ENCODE data around the gene ATP2C2.
"Not testable (repeated sequence)": the region's sequence is repeated elsewhere in the genome, so short reads cannot be mapped to it uniquely, and the experiment has no call there.

ATP2C2 gene

DNA sequence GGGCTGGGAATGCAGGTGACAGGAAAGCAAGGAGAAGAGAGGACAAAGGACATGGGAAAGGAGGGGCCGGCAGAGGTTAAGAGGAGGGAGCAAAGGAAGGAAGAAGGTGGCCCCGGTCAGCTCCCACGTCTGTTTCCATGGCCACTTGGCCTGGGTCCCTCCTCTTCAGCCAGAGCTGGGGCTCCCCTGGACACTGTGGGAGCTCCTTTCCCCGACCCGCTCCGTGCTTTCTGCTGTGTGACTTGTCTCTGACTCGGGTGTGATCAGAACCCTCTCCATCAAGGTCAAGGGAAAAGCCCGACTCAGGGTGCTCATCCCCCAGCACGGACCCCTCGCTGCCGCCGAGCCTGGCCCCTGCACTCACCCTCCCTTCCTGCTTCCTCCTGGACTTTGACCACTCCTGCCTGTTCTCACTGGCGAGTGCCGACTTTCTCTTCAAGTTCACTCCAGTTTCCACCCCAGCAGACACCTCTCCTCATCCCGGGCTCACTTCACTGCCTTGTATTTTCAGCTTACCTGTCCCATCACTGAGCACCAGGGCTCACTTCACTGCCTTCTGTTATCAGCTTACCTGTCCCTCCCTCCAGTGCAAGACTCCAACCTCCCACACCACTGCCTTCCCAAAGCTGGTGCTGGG lies 74.9 kb downstream of the ATP2C2 start:
- DNase-seq (ENCODE audit: low spot score in 2 of 2) (no peak), ATAC-seq (ENCODE audit: low read depth) (no peak)
- Mint-ChIP-seq H3K36me3 (no peaks in the 10 kb centered on the region), H3K27me3 (peaks cover 13% of the 10 kb centered on the region), H3K27ac (no peak overlapping the region), H3K4me1 (no peaks in the 10 kb centered on the region), H3K4me3 (no peak overlapping the region), H3K9me3 (no peaks in the 10 kb centered on the region)

DNA sequence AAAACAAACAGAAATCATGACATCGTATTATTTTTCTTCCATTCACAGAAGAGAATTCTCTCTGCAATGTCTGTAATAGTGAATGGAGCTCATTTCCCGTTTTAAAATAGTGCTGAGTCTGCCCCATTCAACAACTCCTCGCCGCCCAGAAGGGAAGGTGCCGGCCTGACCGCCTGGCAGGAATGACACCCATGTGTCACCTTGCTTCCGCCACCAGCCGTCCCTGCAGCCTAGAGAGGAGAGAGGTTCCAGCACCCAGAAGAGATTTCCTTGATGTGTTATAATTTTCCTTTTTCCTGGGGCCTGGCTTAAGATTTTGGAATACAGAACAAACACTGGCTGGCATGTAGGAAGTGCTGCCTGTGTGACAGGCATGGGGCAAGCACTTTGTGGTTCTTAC lies 76.1 kb downstream of the ATP2C2 start:
- no peak overlapping the region for H3K4me3 Mint-ChIP-seq
- no peak overlapping the region for H3K27ac Mint-ChIP-seq
- H3K36me3 Mint-ChIP-seq, result no peaks in the 10 kb centered on the region
- no peaks in the 10 kb centered on the region for H3K4me1 Mint-ChIP-seq
- ATAC-seq (ENCODE audit: low read depth) (no peak), DNase-seq (ENCODE audit: low spot score in 2 of 2) (no peak)
- H3K27me3 Mint-ChIP-seq, result peaks cover 15% of the 10 kb centered on the region
- H3K9me3 Mint-ChIP-seq, result no peaks in the 10 kb centered on the region

DNA sequence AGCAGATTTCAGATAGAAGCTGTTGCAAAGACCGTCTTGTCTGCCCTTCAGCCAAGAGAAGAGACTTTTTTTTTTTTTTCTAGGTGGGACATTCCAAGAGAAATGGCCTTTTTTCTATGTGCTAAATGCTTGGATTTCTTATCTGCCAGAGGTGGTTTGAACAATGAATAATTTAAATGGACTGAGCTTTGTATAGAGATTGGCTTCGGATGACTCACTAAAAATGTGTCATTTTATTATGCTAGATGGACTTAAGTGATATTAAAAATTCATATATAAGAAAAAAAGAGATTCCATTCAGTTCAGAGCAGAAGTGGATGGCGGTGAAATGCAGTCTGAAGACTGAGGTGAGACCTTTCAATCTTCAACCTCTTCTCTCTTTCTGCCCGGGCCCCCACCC lies 77.7 kb downstream of the ATP2C2 start:
- ATAC-seq (ENCODE audit: low read depth) (no peak), DNase-seq (ENCODE audit: low spot score in 2 of 2) (no peak)
- Mint-ChIP-seq H3K4me3 (no peak overlapping the region), H3K4me1 (no peaks in the 10 kb centered on the region), H3K9me3 (peaks cover 5% of the 10 kb centered on the region), H3K36me3 (peaks cover 3% of the 10 kb centered on the region), H3K27me3 (peaks cover 20% of the 10 kb centered on the region), H3K27ac (no peak overlapping the region)

DNA sequence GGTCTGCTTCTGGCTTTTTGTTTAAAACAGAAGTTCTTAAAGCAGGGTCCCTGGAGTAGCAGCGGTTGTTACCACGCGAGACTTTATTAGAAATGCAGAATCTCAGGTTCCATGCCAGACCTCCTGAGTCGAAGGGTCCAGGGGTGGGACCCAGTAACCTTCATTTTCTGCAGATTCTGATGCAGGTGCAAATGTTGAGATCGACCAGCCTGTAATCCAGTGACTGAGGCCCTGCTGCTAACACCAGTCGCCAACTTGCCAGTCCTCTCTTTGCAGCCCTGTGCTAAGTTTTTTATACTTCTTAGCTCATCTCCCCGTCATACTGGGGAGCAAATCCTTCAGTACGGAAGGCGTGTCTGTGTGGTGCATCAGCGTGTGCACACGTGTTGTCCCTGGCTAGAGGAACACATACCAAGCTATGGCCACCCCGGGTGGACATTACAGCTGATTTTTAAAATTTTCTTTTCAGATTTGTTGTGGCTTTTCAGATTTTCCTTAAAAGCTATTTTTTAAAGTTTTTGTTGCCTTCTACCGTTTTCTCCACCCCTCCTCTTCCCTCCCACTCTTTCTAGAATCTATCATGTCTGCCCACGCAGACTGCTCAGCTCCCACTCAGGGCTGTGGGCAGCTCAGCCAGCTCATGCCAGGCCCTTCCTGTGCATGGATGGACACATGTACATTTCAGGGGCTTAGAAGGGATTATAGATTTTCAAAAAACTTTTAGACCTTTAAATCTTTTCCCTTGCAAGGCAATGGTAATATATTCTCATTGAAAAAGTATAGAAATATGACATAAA lies 78.5 kb downstream of the ATP2C2 start:
- Mint-ChIP-seq H3K36me3 (peaks cover 3% of the 10 kb centered on the region), H3K4me1 (no peaks in the 10 kb centered on the region), H3K27ac (no peak overlapping the region), H3K9me3 (peaks cover 5% of the 10 kb centered on the region), H3K27me3 (peaks cover 20% of the 10 kb centered on the region), H3K4me3 (no peak overlapping the region)
- DNase-seq (ENCODE audit: low spot score in 2 of 2) (no peak), ATAC-seq (ENCODE audit: low read depth) (no peak)

DNA sequence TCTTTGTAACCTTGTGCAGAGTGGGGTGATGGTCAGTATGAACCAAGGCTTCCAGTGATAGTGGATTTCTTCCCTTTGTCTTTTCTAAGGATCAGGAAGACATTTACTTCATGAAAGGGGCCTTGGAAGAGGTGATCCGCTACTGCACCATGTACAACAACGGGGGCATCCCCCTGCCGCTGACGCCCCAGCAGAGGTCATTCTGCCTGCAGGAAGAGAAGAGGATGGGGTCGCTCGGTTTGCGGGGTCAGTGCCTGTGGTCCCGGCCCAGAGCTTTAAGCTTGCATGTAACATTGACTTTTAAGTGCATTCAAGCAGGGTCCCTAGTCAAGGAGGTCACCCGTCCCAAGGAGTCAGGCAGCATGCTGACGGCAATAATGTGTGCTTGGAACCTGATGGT lies 80.1 kb downstream of the ATP2C2 start:
- Mint-ChIP-seq H3K9me3 (peaks cover 5% of the 10 kb centered on the region), H3K27ac (no peak overlapping the region), H3K4me3 (no peak overlapping the region), H3K27me3 (peaks cover 18% of the 10 kb centered on the region), H3K36me3 (peaks cover 3% of the 10 kb centered on the region), H3K4me1 (no peaks in the 10 kb centered on the region)
- no peak for DNase-seq (ENCODE audit: low spot score in 2 of 2)
- no peak for ATAC-seq (ENCODE audit: low read depth)

DNA sequence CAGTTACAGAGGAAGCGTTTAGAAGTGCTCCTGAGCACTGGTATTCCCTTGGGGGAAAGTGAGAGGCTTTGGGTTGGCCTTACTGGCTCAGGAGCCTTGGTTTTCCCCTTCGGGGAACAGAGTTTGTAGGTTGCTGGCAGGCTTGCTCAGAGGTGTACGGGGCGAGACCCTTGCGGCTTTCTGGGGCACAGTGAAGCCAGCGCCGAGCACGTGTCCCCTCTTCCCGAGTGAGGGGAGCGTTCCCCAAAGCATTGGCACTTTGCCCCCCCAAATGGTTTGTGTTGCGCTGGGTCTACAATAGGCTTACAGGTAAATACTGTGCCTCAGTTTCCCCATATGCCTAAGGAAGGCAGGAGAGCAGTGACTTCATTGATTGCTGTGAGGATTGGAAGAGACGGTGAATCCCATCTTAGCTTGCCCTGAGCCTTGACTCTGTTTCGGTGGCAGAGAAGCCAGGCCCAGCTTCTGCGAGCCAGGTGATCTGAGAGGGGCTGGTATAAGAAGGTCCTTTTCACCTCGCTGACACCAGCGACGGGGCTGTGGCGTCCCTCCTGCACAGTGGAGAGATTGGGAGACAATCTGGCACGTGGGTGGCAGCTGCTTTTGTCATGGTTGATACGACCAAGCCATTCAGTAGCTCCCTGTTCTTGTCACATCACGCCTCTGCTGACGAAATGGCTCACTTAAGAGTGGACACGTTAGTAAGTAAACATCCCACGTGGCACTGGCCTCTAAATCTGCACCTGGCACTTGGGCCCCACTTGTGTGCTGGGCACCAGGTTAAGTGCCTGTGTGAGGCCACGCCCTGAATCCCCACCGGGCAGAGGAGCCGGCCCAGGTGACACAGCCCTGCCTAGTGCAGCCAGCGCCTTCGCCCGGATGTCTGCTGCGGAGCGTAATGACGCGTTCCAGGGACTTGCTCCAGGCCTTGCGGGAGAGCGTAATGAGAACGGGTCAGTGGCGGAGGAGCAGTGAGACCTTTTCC lies 81.1 kb downstream of the ATP2C2 start:
- no peak overlapping the region for H3K27ac Mint-ChIP-seq
- DNase-seq (ENCODE audit: low spot score in 2 of 2), result no peak
- H3K27me3 Mint-ChIP-seq, result peaks cover 15% of the 10 kb centered on the region
- no peaks in the 10 kb centered on the region for H3K4me1 Mint-ChIP-seq
- ATAC-seq (ENCODE audit: low read depth), result no peak
- H3K36me3 Mint-ChIP-seq, result peaks cover 3% of the 10 kb centered on the region
- peaks cover 5% of the 10 kb centered on the region for H3K9me3 Mint-ChIP-seq
- H3K4me3 Mint-ChIP-seq, result no peak overlapping the region

DNA sequence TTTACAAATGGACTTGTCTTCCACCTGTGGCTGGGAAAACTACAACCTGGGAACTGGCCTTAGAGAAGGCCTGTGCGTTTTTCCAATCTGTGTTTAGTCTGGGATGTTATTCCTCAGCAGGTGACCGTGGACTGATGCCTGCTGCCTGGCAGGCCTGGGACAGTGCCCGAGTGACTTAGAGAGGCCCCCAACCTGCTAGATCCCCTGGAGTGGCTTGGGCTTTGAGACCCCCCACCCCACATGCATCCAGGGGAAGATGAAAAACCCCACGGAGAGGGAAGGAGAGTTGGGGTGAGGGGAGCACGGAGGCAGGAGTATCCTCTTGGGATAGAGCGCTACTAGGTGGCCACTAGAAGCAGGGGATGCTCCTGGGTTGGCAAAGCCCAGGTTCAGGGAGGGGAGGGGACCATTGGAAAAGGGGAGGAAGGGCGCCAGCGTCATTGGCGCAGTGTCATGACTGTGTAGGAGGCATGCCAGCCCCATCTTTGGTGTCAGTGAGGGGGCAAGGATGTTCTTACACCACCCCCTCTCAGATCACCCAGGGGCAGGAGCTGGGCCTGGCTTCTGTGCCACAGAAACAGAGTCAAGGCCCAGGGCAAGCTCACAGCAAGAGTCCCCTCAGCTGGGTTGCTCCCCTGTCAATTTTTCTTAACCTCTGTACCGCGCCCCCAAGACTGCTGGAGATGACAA lies 82.0 kb downstream of the ATP2C2 start:
- Mint-ChIP-seq H3K36me3 (peaks cover 3% of the 10 kb centered on the region), H3K9me3 (peaks cover 5% of the 10 kb centered on the region)

DNA sequence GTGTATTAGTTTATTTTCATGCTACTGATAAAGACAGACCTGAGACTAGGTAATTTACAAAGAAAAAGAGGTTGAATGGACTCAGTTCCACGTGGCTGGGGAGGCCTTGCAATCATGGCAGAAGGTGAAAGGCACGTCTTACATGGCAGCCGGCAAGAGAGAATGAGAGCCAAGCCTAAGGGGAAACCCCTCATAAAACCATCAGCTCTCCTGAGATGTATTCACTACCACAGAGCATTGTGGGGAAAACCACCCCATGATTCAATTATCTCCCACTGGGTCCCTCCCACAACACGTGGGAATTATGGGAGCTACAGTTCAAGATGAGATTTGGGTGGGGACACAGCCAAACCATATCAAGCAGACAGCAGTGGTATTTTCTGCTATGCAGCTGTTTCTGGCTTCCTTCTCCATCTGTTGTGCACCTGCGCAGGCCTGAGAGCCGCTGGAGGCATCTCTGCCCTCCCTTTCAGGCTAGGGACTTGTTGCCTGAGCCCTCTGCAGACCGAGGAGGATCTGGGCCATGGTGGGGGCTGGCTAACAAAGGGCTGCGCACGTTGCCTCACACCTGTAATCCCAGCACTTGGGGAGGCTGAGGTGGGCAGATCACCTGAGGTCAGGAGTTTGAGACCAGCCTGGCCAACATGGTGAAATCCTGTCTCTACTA lies 82.8 kb downstream of the ATP2C2 start:
- not testable (repeated sequence) for DNase-seq (ENCODE audit: low spot score in 2 of 2); H3K36me3 Mint-ChIP-seq; H3K4me3 Mint-ChIP-seq; H3K4me1 Mint-ChIP-seq; H3K9me3 Mint-ChIP-seq; ATAC-seq (ENCODE audit: low read depth); H3K27ac Mint-ChIP-seq
- peaks cover 12% of the 10 kb centered on the region for H3K27me3 Mint-ChIP-seq

More for the DNA sequence above, 82.0 kb downstream of the ATP2C2 start:
- no peak for DNase-seq (ENCODE audit: low spot score in 2 of 2)
- no peak for ATAC-seq (ENCODE audit: low read depth)
- no peak overlapping the region for H3K27ac Mint-ChIP-seq
- H3K4me1 Mint-ChIP-seq, result no peaks in the 10 kb centered on the region
- peaks cover 15% of the 10 kb centered on the region for H3K27me3 Mint-ChIP-seq
- no peak overlapping the region for H3K4me3 Mint-ChIP-seq

DNA sequence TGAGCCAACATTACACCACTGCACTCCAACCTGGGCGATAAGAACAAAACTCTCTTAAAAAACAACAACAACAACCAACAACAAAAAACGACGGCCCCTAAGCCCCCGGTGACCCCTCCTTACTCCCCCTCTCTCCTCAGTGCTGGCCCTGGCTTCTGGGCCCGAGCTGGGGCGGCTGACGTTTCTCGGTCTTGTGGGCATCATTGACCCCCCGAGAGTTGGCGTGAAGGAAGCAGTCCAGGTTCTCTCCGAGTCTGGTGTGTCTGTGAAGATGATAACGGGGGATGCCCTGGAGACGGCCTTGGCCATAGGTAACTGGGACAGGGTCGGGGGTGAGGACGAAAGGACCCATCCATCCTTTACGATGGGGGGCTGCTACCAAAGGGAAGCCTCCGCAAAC lies 83.4 kb downstream of the ATP2C2 start:
- DNase-seq (ENCODE audit: low spot score in 2 of 2) (no peak), ATAC-seq (ENCODE audit: low read depth) (no peak)
- Mint-ChIP-seq H3K36me3 (peaks cover 3% of the 10 kb centered on the region), H3K4me1 (no peaks in the 10 kb centered on the region), H3K27me3 (peaks cover 12% of the 10 kb centered on the region), H3K4me3 (no peak overlapping the region), H3K27ac (no peak overlapping the region), H3K9me3 (peaks cover 5% of the 10 kb centered on the region)

DNA sequence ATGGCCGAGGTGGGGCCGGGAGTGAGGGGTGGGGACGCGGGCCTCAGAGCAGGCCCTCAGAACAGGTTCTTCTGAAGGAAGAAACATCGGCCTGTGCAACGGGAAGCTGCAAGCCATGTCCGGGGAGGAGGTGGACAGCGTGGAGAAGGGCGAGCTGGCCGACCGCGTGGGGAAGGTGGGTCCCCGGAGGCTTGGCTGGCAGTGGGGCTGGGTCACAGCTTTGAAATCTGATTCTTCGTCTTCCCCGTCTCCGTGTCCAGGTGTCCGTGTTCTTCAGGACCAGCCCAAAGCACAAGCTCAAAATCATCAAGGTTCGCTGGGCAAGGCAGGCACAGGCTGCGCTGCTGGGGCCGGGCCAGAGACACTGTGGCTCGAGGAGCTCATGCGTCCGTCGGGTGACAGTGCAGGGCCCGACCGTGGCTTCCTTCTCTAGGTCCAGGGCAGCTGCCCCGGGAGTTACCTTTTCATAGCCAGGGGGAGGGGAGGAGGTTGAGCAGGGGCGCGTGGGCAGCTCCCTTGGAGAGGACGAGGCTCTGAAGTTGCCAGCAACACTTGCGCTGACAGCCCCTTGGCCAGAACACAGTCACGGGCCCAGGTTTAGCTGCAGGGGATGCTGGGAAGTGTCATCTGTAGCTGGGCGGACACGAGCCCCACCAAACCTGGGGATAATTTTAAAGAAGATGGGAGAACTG lies 84.9 kb downstream of the ATP2C2 start:
- Mint-ChIP-seq H3K4me3 (no peak overlapping the region), H3K27me3 (peaks cover 9% of the 10 kb centered on the region), H3K9me3 (peaks cover 5% of the 10 kb centered on the region), H3K27ac (no peak overlapping the region), H3K4me1 (no peaks in the 10 kb centered on the region), H3K36me3 (peaks cover 3% of the 10 kb centered on the region)
- ATAC-seq (ENCODE audit: low read depth) (no peak), DNase-seq (ENCODE audit: low spot score in 2 of 2) (no peak)

DNA sequence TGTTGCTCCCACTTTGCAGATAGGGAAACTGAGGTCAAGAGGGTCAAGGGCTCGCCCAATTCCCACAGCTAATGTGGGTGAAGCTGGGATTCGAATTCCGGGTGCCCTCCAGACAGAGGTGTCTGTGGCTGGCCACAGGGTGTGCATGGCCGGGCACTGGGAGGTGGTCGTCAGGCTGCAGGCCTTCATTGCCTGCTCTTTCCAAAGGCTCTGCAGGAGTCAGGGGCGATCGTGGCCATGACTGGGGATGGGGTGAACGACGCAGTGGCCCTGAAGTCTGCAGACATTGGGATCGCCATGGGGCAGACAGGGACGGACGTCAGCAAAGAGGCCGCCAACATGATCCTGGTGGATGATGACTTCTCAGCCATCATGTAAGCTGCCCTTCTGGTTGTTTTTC lies 86.3 kb downstream of the ATP2C2 start:
- no peak overlapping the region for H3K27ac Mint-ChIP-seq
- H3K27me3 Mint-ChIP-seq, result peaks cover 5% of the 10 kb centered on the region
- H3K36me3 Mint-ChIP-seq, result peaks cover 5% of the 10 kb centered on the region

DNA sequence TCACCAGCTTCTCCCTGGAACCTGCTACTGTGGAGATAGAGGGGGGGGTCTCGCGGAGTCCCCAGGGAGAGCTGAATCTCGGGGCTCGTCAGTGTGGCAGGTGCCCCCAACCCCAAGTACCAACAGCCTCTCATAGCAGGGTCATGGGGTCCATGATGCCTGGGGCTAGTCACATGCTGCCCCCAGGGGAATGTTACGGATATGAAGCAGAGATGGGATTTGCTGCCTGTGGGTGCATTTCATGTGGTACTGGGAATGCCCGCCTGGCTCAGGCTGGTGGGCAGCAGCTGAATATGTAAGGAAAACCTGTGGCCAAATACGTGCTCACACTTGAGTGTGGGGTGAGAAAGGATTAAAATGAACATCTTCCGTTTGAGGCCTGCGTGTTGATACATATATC lies 86.7 kb downstream of the ATP2C2 start:
- Mint-ChIP-seq H3K36me3 (peaks cover 5% of the 10 kb centered on the region), H3K4me3 (no peak overlapping the region), H3K27me3 (peaks cover 5% of the 10 kb centered on the region), H3K9me3 (peaks cover 5% of the 10 kb centered on the region), H3K4me1 (no peaks in the 10 kb centered on the region), H3K27ac (no peak overlapping the region)
- ATAC-seq (ENCODE audit: low read depth) (no peak), DNase-seq (ENCODE audit: low spot score in 2 of 2) (no peak)

More for the DNA sequence above, 86.3 kb downstream of the ATP2C2 start:
- H3K4me1 Mint-ChIP-seq, result no peaks in the 10 kb centered on the region
- DNase-seq (ENCODE audit: low spot score in 2 of 2), result no peak
- no peak for ATAC-seq (ENCODE audit: low read depth)
- H3K9me3 Mint-ChIP-seq, result peaks cover 5% of the 10 kb centered on the region
- no peak overlapping the region for H3K4me3 Mint-ChIP-seq
